GM23248 (cell line): Measurements from ENCODE around the gene FAM168A. TPM values are rescaled to one million over a fixed set of nuclear protein-coding genes. Genes with fewer than 3 reads are reported as not detected.

Source experiments
- DNase-seq: peaks from one replicate; pipeline ENCODE4 v3.0.0-alpha.2; 2015
- H2AFZ ChIP-seq: fragments of 200-600 bp; sonication (generic); 2 replicates; pipeline ENCODE4 v1.6.1; 2016; ENCODE audit warnings: antibody characterized with exemption
- H3F3A ChIP-seq: fragments of 200-600 bp; sonication (generic); 2 replicates; pipeline ENCODE4 v1.6.1; 2016; ENCODE audit warnings: mild to moderate bottlenecking, antibody characterized with exemption, mixed run types; ENCODE audit not compliant: insufficient read depth
- H3K27ac ChIP-seq: fragments of 200-600 bp; sonication (generic); 2 replicates; pipeline ENCODE4 v1.5.1; 2016; ENCODE audit warnings: mild to moderate bottlenecking
- H3K27me3 ChIP-seq: fragments of 200-600 bp; sonication (generic); replicated peaks from 2 replicates; pipeline ENCODE4 v1.6.1; 2016; ENCODE audit warnings: mild to moderate bottlenecking; ENCODE audit not compliant: insufficient read depth
- H3K36me3 ChIP-seq: fragments of 200-600 bp; sonication (generic); 2 replicates; pipeline ENCODE4 v1.6.1; 2016; ENCODE audit warnings: low read depth, mild to moderate bottlenecking
- H3K4me1 ChIP-seq: fragments of 200-600 bp; sonication (generic); 2 replicates; pipeline ENCODE4 v1.6.1; 2016; ENCODE audit warnings: mild to moderate bottlenecking; ENCODE audit not compliant: insufficient read depth
- H3K4me2 ChIP-seq: fragments of 200-600 bp; sonication (generic); one replicate; pipeline ENCODE4 v1.6.1; 2016; ENCODE audit warnings: mild to moderate bottlenecking; ENCODE audit not compliant: unreplicated experiment
- H3K4me3 ChIP-seq: fragments of 200-600 bp; sonication (generic); 2 replicates; pipeline ENCODE4 v1.5.1; 2016; ENCODE audit warnings: mild to moderate bottlenecking
- H3K79me2 ChIP-seq: fragments of 200-600 bp; sonication (generic); 2 replicates; pipeline ENCODE4 v1.6.1; 2016; ENCODE audit warnings: mild to moderate bottlenecking; ENCODE audit not compliant: insufficient read depth
- H3K9ac ChIP-seq: fragments of 200-600 bp; sonication (generic); 2 replicates; pipeline ENCODE4 v1.6.1; 2016; ENCODE audit warnings: mild to moderate bottlenecking
- H3K9me2 ChIP-seq: fragments of 200-600 bp; sonication (generic); 2 replicates; pipeline ENCODE4 v1.6.1; 2016; ENCODE audit warnings: mixed run types, mild to moderate bottlenecking, moderate library complexity; ENCODE audit not compliant: insufficient read depth
- H3K9me3 ChIP-seq: fragments of 200-600 bp; sonication (generic); one replicate; pipeline ENCODE4 v1.6.1; 2017; ENCODE audit warnings: low read depth
- H4K20me1 ChIP-seq: fragments of 200-600 bp; sonication (generic); 2 replicates; pipeline ENCODE4 v1.6.0; 2016; ENCODE audit not compliant: insufficient read depth
- EZH2 ChIP-seq: fragments of 200-600 bp; sonication (generic); IDR thresholded peaks from 2 replicates; pipeline ENCODE4 v1.6.1; 2018; ENCODE audit warnings: antibody characterized with exemption, mild to moderate bottlenecking; ENCODE audit not compliant: insufficient read depth, poor library complexity, severe bottlenecking
- EZH2phosphoT487 ChIP-seq: fragments of 200-600 bp; sonication (generic); IDR thresholded peaks from 2 replicates; pipeline ENCODE4 v1.6.1; 2018; ENCODE audit warnings: antibody characterized with exemption, moderate library complexity, mild to moderate bottlenecking, low read depth; ENCODE audit not compliant: insufficient read depth
- WGBS, 2 experiments: methylation state at CpG; one replicate each; pipeline ENCODE4 v1.1.6; 2015 to 2017; ENCODE audit warnings: low lambda C conversion rate in 2 of 2, low coverage in 1 of 2; ENCODE audit errors: missing lambda C conversion rate in 2 of 2; 5-methylcytosine and 5-hydroxymethylcytosine counted together
- in situ Hi-C: fragments of 300-500 bp; cut with MboI; formaldehyde crosslinking; loops from 2 replicates; pipeline ENCODE4 v1.15.0; 2020
- polyA plus RNA-seq: library from polyadenylated mRNA; unstranded; fragments of >200 nt; fragmentation: Nextera tagmentation; extraction: Ambion mirVana; gene quantifications from 2 replicates; pipeline ENCODE4 v1.2.1, GENCODE V29; 2016
- total RNA-seq: library from RNA; depleted of rRNA; stranded (reverse); fragments of >200 nt; shearing (Covaris generic); gene quantifications from 2 replicates; pipeline ENCODE4 v1.2.3, GENCODE V29; 2014

Gene FAM168A
- total and polyA plus RNA-seq, 2 experiments from 2014 or later: 9.1 to 26.4 TPM

GRCh38 chr11:73409431-73409830, 188.5 kb downstream of the FAM168A start:
- H3F3A ChIP-seq: peaks cover 15% of the 10 kb centered on the region
- H3K27ac ChIP-seq: no peak overlapping the region
- H3K4me1 ChIP-seq: peaks cover 23% of the 10 kb centered on the region
- no peak overlapping the region for H3K4me3 ChIP-seq
- TF ChIP-seq EZH2 (no peak), EZH2phosphoT487 (no peak)
- H2AFZ ChIP-seq: no peak overlapping the region
- no peaks in the 10 kb centered on the region for H3K9me2 ChIP-seq
- peaks cover 6% of the 10 kb centered on the region; the same call in 1 of the 2 replicates for H3K36me3 ChIP-seq
- no peaks in the 10 kb centered on the region for H3K9me3 ChIP-seq
- H3K27me3 ChIP-seq: no peaks in the 10 kb centered on the region
- no peaks in the 10 kb centered on the region; the same call in 1 of the 2 replicates for H4K20me1 ChIP-seq
- no peak for DNase-seq
- in situ Hi-C loops: no loop called here
- H3K4me2 ChIP-seq: no peak overlapping the region
- 94 to 96% methylated on average over 8 of the region's 8 CpGs for WGBS, 2 experiments
- no peak overlapping the region for H3K9ac ChIP-seq
- no peaks in the 10 kb centered on the region for H3K79me2 ChIP-seq

- Histone ChIP-seq H3K9me3 (no peaks in the 10 kb centered on the region), H3K9me2 (no peaks in the 10 kb centered on the region), H4K20me1 (no peaks in the 10 kb centered on the region), H3K9ac (no peak overlapping the region), H3K27ac (no peak overlapping the region), H3K4me3 (no peak overlapping the region), H3F3A (peaks cover 8% of the 10 kb centered on the region; the same call in 1 of the 2 replicates), H3K4me2 (no peak overlapping the region), H3K79me2 (no peaks in the 10 kb centered on the region), H3K36me3 (peaks cover 6% of the 10 kb centered on the region; the same call in 1 of the 2 replicates), H2AFZ (no peak overlapping the region), H3K27me3 (no peaks in the 10 kb centered on the region), H3K4me1 (peaks cover 17% of the 10 kb centered on the region; the same call in 1 of the 2 replicates)
- TF ChIP-seq EZH2phosphoT487: no peak
- DNase-seq: no peak
- WGBS, 2 experiments: 92 to 94% methylated on average over 5 of the region's 5 CpGs
- in situ Hi-C loops: no loop called here
Observed at GRCh38 chr11:73406619-73407018, 191.3 kb downstream of the FAM168A start.

- Histone ChIP-seq H3F3A (peaks cover 8% of the 10 kb centered on the region; the same call in 1 of the 2 replicates), H3K27ac (no peak overlapping the region), H3K9me3 (no peaks in the 10 kb centered on the region), H3K4me1 (peaks cover 21% of the 10 kb centered on the region; the same call in 1 of the 2 replicates), H4K20me1 (no peaks in the 10 kb centered on the region), H3K27me3 (no peaks in the 10 kb centered on the region), H3K9ac (no peak overlapping the region), H3K36me3 (peaks cover 6% of the 10 kb centered on the region; the same call in 1 of the 2 replicates), H3K79me2 (no peaks in the 10 kb centered on the region), H3K4me3 (no peak overlapping the region), H3K4me2 (no peak overlapping the region), H3K9me2 (no peaks in the 10 kb centered on the region), H2AFZ (no peak overlapping the region)
- in situ Hi-C loops: no loop called here
- no peak for TF ChIP-seq EZH2
- no peak for TF ChIP-seq EZH2phosphoT487
- DNase-seq: no peak
- 94 to 100% methylated on average over 1 of the region's 1 CpG for WGBS, 2 experiments
Observed at GRCh38 chr11:73406131-73406530, 191.8 kb downstream of the FAM168A start.

- no peaks in the 10 kb centered on the region for H3K27me3 ChIP-seq
- H3K9ac ChIP-seq: no peak overlapping the region
- H3K27ac ChIP-seq: no peak overlapping the region
- peaks cover 14% of the 10 kb centered on the region; the same call in 1 of the 2 replicates for H3K4me1 ChIP-seq
- H3K4me2 ChIP-seq: no peak overlapping the region
- no peak for TF ChIP-seq EZH2
- TF ChIP-seq EZH2phosphoT487: no peak
- H2AFZ ChIP-seq: no peak overlapping the region
- in situ Hi-C loops: no loop called here
- no peak overlapping the region for H3K4me3 ChIP-seq
- H3F3A ChIP-seq: peaks cover 12% of the 10 kb centered on the region; the same call in 1 of the 2 replicates
- H3K9me2 ChIP-seq: no peaks in the 10 kb centered on the region
- H4K20me1 ChIP-seq: no peaks in the 10 kb centered on the region
- no peaks in the 10 kb centered on the region for H3K9me3 ChIP-seq
- no peaks in the 10 kb centered on the region for H3K79me2 ChIP-seq
- DNase-seq: no peak
- 88 to 90% methylated on average over 8 of the region's 8 CpGs for WGBS, 2 experiments
- H3K36me3 ChIP-seq: peaks cover 6% of the 10 kb centered on the region; the same call in 1 of the 2 replicates
Observed at GRCh38 chr11:73405146-73405510, 192.8 kb downstream of the FAM168A start.
